Measurements from ENCODE around the gene TMEM19. TPM values are rescaled to one million over a fixed set of nuclear protein-coding genes. Genes with fewer than 3 reads are reported as not detected.

Gene TMEM19
- total RNA-seq, 6 donors from 2014 or later: 9.4 to 35.4 (median 20.5) TPM

DNA sequence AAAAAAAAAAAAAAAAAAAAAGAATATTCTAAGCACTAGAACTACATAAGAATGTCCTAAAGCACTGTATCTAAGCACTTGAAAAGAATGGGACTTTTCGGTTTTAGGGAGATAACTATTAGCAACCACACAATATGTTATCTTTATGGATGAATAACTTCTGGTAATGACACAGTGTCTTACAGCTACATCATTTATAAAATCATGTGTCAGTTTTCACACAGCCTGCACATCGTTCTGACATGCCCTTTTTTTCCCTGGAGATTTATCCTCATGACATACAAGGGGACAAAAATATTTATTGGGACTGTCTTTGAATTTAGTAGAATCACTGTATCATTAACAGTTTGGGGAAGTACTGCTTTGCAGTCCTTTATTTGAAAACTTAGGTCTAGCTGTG lies 17.3 kb downstream of the TMEM19 start:
- 81 to 87% methylated on average over 2 of the region's 2 CpGs for WGBS, 2 donors
- no peak for DNase-seq
- H3K4me1 ChIP-seq: no peaks in the 10 kb centered on the region
- no peaks in the 10 kb centered on the region for H3K27me3 ChIP-seq
- no peaks in the 10 kb centered on the region for H3K9me3 ChIP-seq
- no peak overlapping the region for H3K4me3 ChIP-seq
- H3K27ac ChIP-seq: no peak overlapping the region
- ATAC-seq (ENCODE audit: low FRiP score in 2 of 2): no peak
- H3K36me3 ChIP-seq: peaks cover 0 to 34% (median 16%) of the 10 kb centered on the region in 4 donors
- no peak for TF ChIP-seq POLR2A (IDR thresholded peaks at IDR 0.05)
- TF ChIP-seq, protein P1, sequence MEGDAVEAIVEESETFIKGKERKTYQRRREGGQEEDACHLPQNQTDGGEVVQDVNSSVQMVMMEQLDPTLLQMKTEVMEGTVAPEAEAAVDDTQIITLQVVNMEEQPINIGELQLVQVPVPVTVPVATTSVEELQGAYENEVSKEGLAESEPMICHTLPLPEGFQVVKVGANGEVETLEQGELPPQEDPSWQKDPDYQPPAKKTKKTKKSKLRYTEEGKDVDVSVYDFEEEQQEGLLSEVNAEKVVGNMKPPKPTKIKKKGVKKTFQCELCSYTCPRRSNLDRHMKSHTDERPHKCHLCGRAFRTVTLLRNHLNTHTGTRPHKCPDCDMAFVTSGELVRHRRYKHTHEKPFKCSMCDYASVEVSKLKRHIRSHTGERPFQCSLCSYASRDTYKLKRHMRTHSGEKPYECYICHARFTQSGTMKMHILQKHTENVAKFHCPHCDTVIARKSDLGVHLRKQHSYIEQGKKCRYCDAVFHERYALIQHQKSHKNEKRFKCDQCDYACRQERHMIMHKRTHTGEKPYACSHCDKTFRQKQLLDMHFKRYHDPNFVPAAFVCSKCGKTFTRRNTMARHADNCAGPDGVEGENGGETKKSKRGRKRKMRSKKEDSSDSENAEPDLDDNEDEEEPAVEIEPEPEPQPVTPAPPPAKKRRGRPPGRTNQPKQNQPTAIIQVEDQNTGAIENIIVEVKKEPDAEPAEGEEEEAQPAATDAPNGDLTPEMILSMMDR (IDR thresholded peaks at IDR 0.05): no peak
- TF ChIP-seq POLR2AphosphoS5 (IDR thresholded peaks at IDR 0.05): no peak
- TF ChIP-seq EP300 (IDR thresholded peaks at IDR 0.05): no peak

DNA sequence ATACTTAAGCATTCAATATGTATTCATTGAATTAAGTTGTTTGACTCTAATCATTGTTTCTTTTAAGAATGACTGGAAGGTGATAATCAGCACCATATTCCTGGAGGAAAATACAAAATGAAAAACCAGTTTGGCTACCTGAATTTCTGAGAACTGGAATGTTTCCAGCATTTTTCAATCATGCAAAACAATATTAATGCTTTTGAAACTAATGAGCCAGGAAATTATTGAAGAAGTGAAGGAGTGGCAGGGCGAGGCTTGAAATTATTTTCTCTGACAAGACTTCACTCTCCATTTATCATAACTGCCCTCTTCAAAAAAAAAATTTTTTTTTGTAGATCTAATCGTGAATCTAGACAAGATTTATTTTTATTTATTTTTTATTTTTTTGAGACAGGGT lies 19.0 kb downstream of the TMEM19 start:
- Histone ChIP-seq H3K4me3 (no peak overlapping the region), H3K36me3 (peaks cover 0 to 18% (median 7%) of the 10 kb centered on the region in 4 donors), H3K4me1 (no peaks in the 10 kb centered on the region), H3K27ac (no peak overlapping the region), H3K9me3 (no peaks in the 10 kb centered on the region), H3K27me3 (no peaks in the 10 kb centered on the region)
- no peak for TF ChIP-seq EP300 (IDR thresholded peaks at IDR 0.05)
- TF ChIP-seq, protein P1 (IDR thresholded peaks at IDR 0.05): no peak
- TF ChIP-seq POLR2A (IDR thresholded peaks at IDR 0.05): no peak
- no peak for TF ChIP-seq POLR2AphosphoS5 (IDR thresholded peaks at IDR 0.05)
- DNase-seq: no peak
- no peak for ATAC-seq (ENCODE audit: low FRiP score in 2 of 2)
- WGBS, 2 donors: 83% methylated on average over 2 of the region's 2 CpGs

DNA sequence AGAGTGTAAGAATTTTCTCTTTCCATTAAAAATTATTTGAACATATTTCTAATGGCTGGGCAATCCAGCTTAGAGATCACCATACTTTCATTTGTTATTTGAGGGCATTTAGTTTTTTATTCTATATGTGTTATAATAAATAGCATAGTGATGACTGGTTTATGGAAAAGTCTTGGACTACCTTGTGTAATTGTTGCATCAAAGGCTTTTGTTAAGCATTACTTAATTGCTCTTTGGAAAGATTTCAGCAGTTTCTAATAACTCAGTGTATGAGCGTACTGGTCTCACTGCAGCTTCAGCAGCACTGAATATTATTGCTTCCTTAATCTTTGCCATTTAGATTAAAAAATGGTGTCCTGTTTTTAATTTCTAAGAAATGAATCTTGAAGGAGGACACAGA lies 22.8 kb downstream of the TMEM19 start:
- DNase-seq: no peak
- Histone ChIP-seq H3K27ac (no peak overlapping the region), H3K4me3 (no peak overlapping the region), H3K4me1 (no peaks in the 10 kb centered on the region), H3K36me3 (peaks cover 0 to 6% (median 2%) of the 10 kb centered on the region in 4 donors), H3K27me3 (no peaks in the 10 kb centered on the region), H3K9me3 (peaks cover 0 to 9% (median 2%) of the 10 kb centered on the region in 4 donors)
- TF ChIP-seq POLR2AphosphoS5 (IDR thresholded peaks at IDR 0.05): no peak
- TF ChIP-seq POLR2A (IDR thresholded peaks at IDR 0.05): no peak
- TF ChIP-seq, protein P1 (IDR thresholded peaks at IDR 0.05): no peak
- no peak for TF ChIP-seq EP300 (IDR thresholded peaks at IDR 0.05)
- WGBS, 2 donors: 39 to 93% methylated on average over 1 of the region's 1 CpG
- ATAC-seq (ENCODE audit: low FRiP score in 2 of 2): no peak

DNA sequence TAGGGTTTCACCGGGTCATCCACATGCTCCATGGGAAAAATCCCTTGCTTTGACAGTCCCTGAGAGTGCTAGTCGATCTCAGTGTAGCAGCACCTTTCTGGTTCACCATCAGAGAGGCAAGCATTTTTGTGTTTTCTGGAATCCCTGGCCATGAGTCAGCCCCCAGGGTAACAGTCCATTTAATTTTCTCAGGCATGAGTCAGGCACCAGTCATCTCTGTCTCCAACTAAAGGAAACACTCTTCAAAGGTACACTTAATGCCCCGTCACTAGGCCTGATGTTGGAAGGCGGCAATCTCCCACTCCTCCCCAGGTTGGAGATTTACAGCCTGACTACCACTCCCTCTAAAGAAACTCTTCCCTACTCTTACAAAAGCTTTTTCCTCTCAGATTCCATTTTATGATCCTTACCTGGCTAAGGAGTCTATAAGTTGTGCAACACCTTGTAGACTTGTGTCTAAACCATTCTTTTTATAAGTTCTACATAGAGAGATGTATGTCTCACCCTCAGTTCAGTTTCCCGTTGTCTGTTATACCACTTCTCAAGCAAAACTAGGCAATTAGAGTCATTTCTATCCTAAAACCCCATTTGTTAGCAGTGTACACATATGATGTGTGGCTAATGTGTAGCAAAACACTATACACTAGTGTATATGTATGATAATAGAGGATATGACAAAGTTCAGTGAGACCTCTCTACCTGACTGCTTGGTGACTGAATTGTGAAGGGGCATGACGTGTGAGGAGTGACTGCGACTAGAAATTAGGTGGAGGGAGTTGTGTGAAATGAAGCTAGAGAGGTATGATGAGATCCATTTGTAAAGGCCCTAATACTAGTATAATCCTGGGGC lies 24.6 kb downstream of the TMEM19 start:
- no peak for DNase-seq
- ATAC-seq (ENCODE audit: low FRiP score in 2 of 2): no peak
- no peak overlapping the region for H3K27ac ChIP-seq

More for the DNA sequence above, 24.6 kb downstream of the TMEM19 start:
- no peaks in the 10 kb centered on the region for H3K4me1 ChIP-seq
- H3K9me3 ChIP-seq: peaks cover 0 to 13% (median 4%) of the 10 kb centered on the region in 4 donors
- H3K36me3 ChIP-seq: no peaks in the 10 kb centered on the region
- no peak overlapping the region for H3K4me3 ChIP-seq
- no peaks in the 10 kb centered on the region for H3K27me3 ChIP-seq
- WGBS, 2 donors: 93 to 94% methylated on average over 7 of the region's 7 CpGs
- TF ChIP-seq, protein P1 (IDR thresholded peaks at IDR 0.05): no peak
- TF ChIP-seq EP300 (IDR thresholded peaks at IDR 0.05) (no peak), POLR2AphosphoS5 (IDR thresholded peaks at IDR 0.05) (no peak), POLR2A (IDR thresholded peaks at IDR 0.05) (no peak)
